ENCODE results near the gene ARHGEF10L.
A peak's percentile ranks its signal among the peaks of the same experiment; 100 is the strongest.

Gene ARHGEF10L

DNA sequence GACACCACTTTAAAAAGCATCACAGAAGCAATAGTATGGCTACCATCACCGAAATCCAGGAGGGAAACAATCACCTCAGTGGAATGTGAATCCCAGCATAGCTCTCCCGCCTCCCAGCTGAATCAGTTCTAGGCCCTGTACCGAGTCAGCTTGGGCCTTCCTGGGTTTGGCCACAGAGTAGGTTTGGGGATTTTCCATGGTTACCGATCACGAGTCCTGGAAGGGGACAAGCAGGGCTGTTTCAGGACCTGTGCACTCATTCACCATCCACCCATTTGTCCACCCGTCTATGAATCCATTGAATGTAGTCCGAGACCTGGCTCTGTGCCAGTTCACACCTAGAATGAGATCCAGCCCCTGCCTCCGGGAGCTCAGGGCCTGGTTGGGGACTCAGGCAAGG is 94.2 kb downstream of the ARHGEF10L start:
- H3K14ac ChIP-seq (ENCODE audit: low read length in 2 of 2) = no peak overlapping the region
- H3K4me2 ChIP-seq (ENCODE audit: low read length, poor library complexity, severe bottlenecking) = no peak overlapping the region
- peaks cover 37 to 77% of the 10 kb centered on the region in 2 experiments for H3K36me3 ChIP-seq (ENCODE audit: control insufficient read depth in 1 of 2, insufficient read depth in 2 of 2, low read depth in 1 of 2, low read length in 2 of 2)
- no peak overlapping the region for H4K8ac ChIP-seq (ENCODE audit: low read length)
- no peaks in the 10 kb centered on the region for H3K9me3 ChIP-seq (ENCODE audit: control insufficient read depth, low read length)
- H3K27ac ChIP-seq (ENCODE audit: low read length, poor library complexity, severe bottlenecking) = peak overlapping the region; percentile 44
- H2BK120ac ChIP-seq (ENCODE audit: low read depth, low read length) = no peak overlapping the region
- no peak overlapping the region for H3K4me3 ChIP-seq (ENCODE audit: insufficient read depth in 1 of 2, low read depth in 1 of 2, low read length in 2 of 2)
- H2BK15ac ChIP-seq (ENCODE audit: low read depth, poor library complexity, severe bottlenecking) = no peak overlapping the region
- no peak overlapping the region for H4K91ac ChIP-seq (ENCODE audit: low read length)
- H3K79me1 ChIP-seq (replicated peaks; ENCODE audit: low read length, poor library complexity, severe bottlenecking) = peaks cover 2% of the 10 kb centered on the region
- H2AK5ac ChIP-seq (ENCODE audit: low read length, severe bottlenecking) = peak overlapping the region; percentile 41
- H3K4ac ChIP-seq (ENCODE audit: low read depth in 1 of 2, low read length in 2 of 2) = no peak overlapping the region
- H3K4me1 ChIP-seq (ENCODE audit: control insufficient read depth, insufficient read depth, low read depth, low read length) = peaks cover 25% of the 10 kb centered on the region
- no peak overlapping the region for H3K18ac ChIP-seq (ENCODE audit: low read depth in 1 of 2, low read length in 2 of 2)
- no peaks in the 10 kb centered on the region for H3K27me3 ChIP-seq (ENCODE audit: control insufficient read depth in 1 of 2, insufficient read depth in 1 of 2, low read length in 2 of 2)
- peak overlapping the region; percentile 70 for H3K9ac ChIP-seq (ENCODE audit: low read length)
- H2BK5ac ChIP-seq (ENCODE audit: low read depth, low read length, poor library complexity, severe bottlenecking) = no peak overlapping the region
- H2BK12ac ChIP-seq (ENCODE audit: low read length in 2 of 2) = no peak overlapping the region
- no peak for DNase-seq
- H3K23ac ChIP-seq (ENCODE audit: low read length in 2 of 2) = no peak overlapping the region
- no peak overlapping the region for H2AFZ ChIP-seq (ENCODE audit: low read depth, low read length)
- WGBS = 69% methylated on average over 8 of the region's 8 CpGs

DNA sequence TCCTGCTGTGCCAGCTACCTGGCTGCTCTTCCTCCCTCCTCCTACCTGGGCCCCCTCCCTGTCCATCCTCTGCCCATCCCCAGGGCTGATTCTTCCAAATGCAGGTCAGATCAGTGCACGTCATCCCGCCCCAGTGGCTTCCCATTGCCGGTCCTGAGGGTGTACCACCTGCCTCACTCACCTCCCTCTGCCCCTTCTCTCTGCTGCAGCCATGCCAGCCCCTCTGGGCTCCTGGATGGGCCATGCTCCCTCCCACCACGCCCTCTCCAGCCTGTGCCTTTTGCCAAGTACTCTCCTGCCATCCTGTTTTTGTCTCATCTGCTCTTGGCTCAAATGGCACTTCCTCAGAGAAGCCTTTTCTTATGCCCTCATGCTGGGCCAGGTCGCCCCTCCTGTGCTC is 95.8 kb downstream of the ARHGEF10L start:
- Histone ChIP-seq H3K4me3 (ENCODE audit: insufficient read depth in 1 of 2, low read depth in 1 of 2, low read length in 2 of 2) (no peak overlapping the region), H2AK5ac (ENCODE audit: low read length, severe bottlenecking) (no peak overlapping the region), H3K27ac (ENCODE audit: low read length, poor library complexity, severe bottlenecking) (no peak overlapping the region), H2BK15ac (ENCODE audit: low read depth, poor library complexity, severe bottlenecking) (no peak overlapping the region), H3K27me3 (ENCODE audit: control insufficient read depth in 1 of 2, insufficient read depth in 1 of 2, low read length in 2 of 2) (no peaks in the 10 kb centered on the region), H3K4me2 (ENCODE audit: low read length, poor library complexity, severe bottlenecking) (no peak overlapping the region), H3K4me1 (ENCODE audit: control insufficient read depth, insufficient read depth, low read depth, low read length) (peaks cover 25% of the 10 kb centered on the region), H3K9me3 (ENCODE audit: control insufficient read depth, low read length) (no peaks in the 10 kb centered on the region), H3K23ac (ENCODE audit: low read length in 2 of 2) (no peak overlapping the region), H3K18ac (ENCODE audit: low read depth in 1 of 2, low read length in 2 of 2) (no peak overlapping the region), H2BK12ac (ENCODE audit: low read length in 2 of 2) (no peak overlapping the region), H2BK5ac (ENCODE audit: low read depth, low read length, poor library complexity, severe bottlenecking) (no peak overlapping the region), H2AFZ (ENCODE audit: low read depth, low read length) (no peak overlapping the region), H3K4ac (ENCODE audit: low read depth in 1 of 2, low read length in 2 of 2) (no peak overlapping the region), H3K79me1 (replicated peaks; ENCODE audit: low read length, poor library complexity, severe bottlenecking) (peaks cover 2% of the 10 kb centered on the region), H2BK120ac (ENCODE audit: low read depth, low read length) (no peak overlapping the region), H4K91ac (ENCODE audit: low read length) (no peak overlapping the region), H3K14ac (ENCODE audit: low read length in 2 of 2) (no peak overlapping the region), H3K9ac (ENCODE audit: low read length) (no peak overlapping the region), H3K36me3 (ENCODE audit: control insufficient read depth in 1 of 2, insufficient read depth in 2 of 2, low read depth in 1 of 2, low read length in 2 of 2) (peaks cover 53 to 79% of the 10 kb centered on the region in 2 experiments), H4K8ac (ENCODE audit: low read length) (no peak overlapping the region)
- WGBS = 94% methylated on average over 5 of the region's 5 CpGs
- DNase-seq = no peak

DNA sequence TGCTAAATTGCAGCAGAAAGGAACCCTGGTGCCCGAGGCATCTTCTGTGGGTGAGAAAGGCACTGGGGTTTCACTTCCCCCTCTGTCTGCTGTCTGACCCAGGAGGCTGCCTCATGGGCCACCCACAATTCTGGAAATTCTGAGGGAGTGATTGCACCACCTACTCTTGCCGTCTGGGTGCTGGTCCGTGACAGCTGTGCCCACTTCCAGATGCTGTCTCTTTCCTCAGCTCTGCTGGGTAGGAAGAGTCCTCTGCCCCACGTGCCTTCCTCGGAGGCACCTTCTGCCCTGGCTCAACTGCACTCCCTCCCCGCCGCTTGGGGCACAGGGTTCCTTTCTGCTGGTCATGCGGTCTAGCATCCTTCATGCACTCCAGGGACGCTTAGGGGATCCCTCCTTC is 96.3 kb downstream of the ARHGEF10L start:
- WGBS = 96% methylated on average over 9 of the region's 9 CpGs
- H2BK120ac ChIP-seq (ENCODE audit: low read depth, low read length) = no peak overlapping the region
- H4K91ac ChIP-seq (ENCODE audit: low read length) = no peak overlapping the region
- H2BK12ac ChIP-seq (ENCODE audit: low read length in 2 of 2) = no peak overlapping the region
- no peak overlapping the region for H3K9ac ChIP-seq (ENCODE audit: low read length)
- no peak overlapping the region for H3K18ac ChIP-seq (ENCODE audit: low read depth in 1 of 2, low read length in 2 of 2)
- H3K36me3 ChIP-seq (ENCODE audit: control insufficient read depth in 1 of 2, insufficient read depth in 2 of 2, low read depth in 1 of 2, low read length in 2 of 2) = peaks cover 59 to 77% of the 10 kb centered on the region in 2 experiments
- H3K27ac ChIP-seq (ENCODE audit: low read length, poor library complexity, severe bottlenecking) = no peak overlapping the region
- H3K27me3 ChIP-seq (ENCODE audit: control insufficient read depth in 1 of 2, insufficient read depth in 1 of 2, low read length in 2 of 2) = no peaks in the 10 kb centered on the region
- H2BK15ac ChIP-seq (ENCODE audit: low read depth, poor library complexity, severe bottlenecking) = no peak overlapping the region
- H3K4me3 ChIP-seq (ENCODE audit: insufficient read depth in 1 of 2, low read depth in 1 of 2, low read length in 2 of 2) = no peak overlapping the region
- H2AFZ ChIP-seq (ENCODE audit: low read depth, low read length) = no peak overlapping the region
- peaks cover 25% of the 10 kb centered on the region for H3K4me1 ChIP-seq (ENCODE audit: control insufficient read depth, insufficient read depth, low read depth, low read length)
- H3K23ac ChIP-seq (ENCODE audit: low read length in 2 of 2) = no peak overlapping the region
- H3K4ac ChIP-seq (ENCODE audit: low read depth in 1 of 2, low read length in 2 of 2) = no peak overlapping the region
- H3K4me2 ChIP-seq (ENCODE audit: low read length, poor library complexity, severe bottlenecking) = no peak overlapping the region
- H3K14ac ChIP-seq (ENCODE audit: low read length in 2 of 2) = no peak overlapping the region
- H4K8ac ChIP-seq (ENCODE audit: low read length) = no peak overlapping the region
- peaks cover 2% of the 10 kb centered on the region for H3K79me1 ChIP-seq (replicated peaks; ENCODE audit: low read length, poor library complexity, severe bottlenecking)
- H3K9me3 ChIP-seq (ENCODE audit: control insufficient read depth, low read length) = no peaks in the 10 kb centered on the region
- no peak overlapping the region for H2AK5ac ChIP-seq (ENCODE audit: low read length, severe bottlenecking)
- no peak for DNase-seq
- no peak overlapping the region for H2BK5ac ChIP-seq (ENCODE audit: low read depth, low read length, poor library complexity, severe bottlenecking)

DNA sequence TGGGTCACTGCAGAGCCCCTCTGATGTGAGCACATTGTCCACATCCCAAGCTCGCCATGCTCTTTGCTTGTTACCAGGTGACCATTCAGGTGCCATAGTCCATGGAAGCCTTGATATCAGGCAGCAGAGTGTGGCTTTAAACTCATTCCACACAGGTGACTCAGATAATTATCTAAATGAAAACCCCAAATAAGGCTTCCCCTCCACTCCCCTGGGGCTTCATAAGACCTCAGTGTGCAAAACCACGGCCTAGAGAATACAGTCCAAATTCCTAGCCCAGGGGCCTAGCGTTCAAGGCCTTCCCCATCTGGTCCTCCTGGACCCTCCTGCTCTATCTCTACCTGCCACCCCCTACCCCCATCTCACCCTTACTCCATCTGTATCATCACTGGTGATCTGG is 97.1 kb downstream of the ARHGEF10L start:
- H2BK120ac ChIP-seq (ENCODE audit: low read depth, low read length) = no peak overlapping the region
- no peak overlapping the region for H2AFZ ChIP-seq (ENCODE audit: low read depth, low read length)
- 65% methylated on average over 3 of the region's 3 CpGs for WGBS
- peaks cover 63 to 72% of the 10 kb centered on the region in 2 experiments for H3K36me3 ChIP-seq (ENCODE audit: control insufficient read depth in 1 of 2, insufficient read depth in 2 of 2, low read depth in 1 of 2, low read length in 2 of 2)
- no peak overlapping the region for H3K4me2 ChIP-seq (ENCODE audit: low read length, poor library complexity, severe bottlenecking)
- no peak overlapping the region for H3K4ac ChIP-seq (ENCODE audit: low read depth in 1 of 2, low read length in 2 of 2)
- no peak overlapping the region for H3K23ac ChIP-seq (ENCODE audit: low read length in 2 of 2)
- H2BK5ac ChIP-seq (ENCODE audit: low read depth, low read length, poor library complexity, severe bottlenecking) = no peak overlapping the region
- no peak overlapping the region for H3K14ac ChIP-seq (ENCODE audit: low read length in 2 of 2)
- no peak overlapping the region for H3K4me3 ChIP-seq (ENCODE audit: insufficient read depth in 1 of 2, low read depth in 1 of 2, low read length in 2 of 2)
- no peak overlapping the region for H4K91ac ChIP-seq (ENCODE audit: low read length)
- no peak overlapping the region for H3K18ac ChIP-seq (ENCODE audit: low read depth in 1 of 2, low read length in 2 of 2)
- H3K9me3 ChIP-seq (ENCODE audit: control insufficient read depth, low read length) = no peaks in the 10 kb centered on the region
- peak overlapping the region; percentile 22 for H2AK5ac ChIP-seq (ENCODE audit: low read length, severe bottlenecking)
- H3K9ac ChIP-seq (ENCODE audit: low read length) = peak overlapping the region; percentile 9
- no peak overlapping the region for H3K27ac ChIP-seq (ENCODE audit: low read length, poor library complexity, severe bottlenecking)
- H4K8ac ChIP-seq (ENCODE audit: low read length) = no peak overlapping the region
- H3K27me3 ChIP-seq (ENCODE audit: control insufficient read depth in 1 of 2, insufficient read depth in 1 of 2, low read length in 2 of 2) = no peaks in the 10 kb centered on the region
- peaks cover 25% of the 10 kb centered on the region for H3K4me1 ChIP-seq (ENCODE audit: control insufficient read depth, insufficient read depth, low read depth, low read length)
- H2BK15ac ChIP-seq (ENCODE audit: low read depth, poor library complexity, severe bottlenecking) = no peak overlapping the region
- no peak for DNase-seq
- H2BK12ac ChIP-seq (ENCODE audit: low read length in 2 of 2) = no peak overlapping the region
- H3K79me1 ChIP-seq (replicated peaks; ENCODE audit: low read length, poor library complexity, severe bottlenecking) = no peaks in the 10 kb centered on the region
